ENCODE data around the gene SMARCC1. TPM values are rescaled to one million over a fixed set of nuclear protein-coding genes. Genes with fewer than 3 reads are reported as not detected.

Gene SMARCC1
- total and polyA plus RNA-seq, 2 of the 4 experiments (the other 2 are of a cell fraction): 18.6 to 39.6 TPM

DNA sequence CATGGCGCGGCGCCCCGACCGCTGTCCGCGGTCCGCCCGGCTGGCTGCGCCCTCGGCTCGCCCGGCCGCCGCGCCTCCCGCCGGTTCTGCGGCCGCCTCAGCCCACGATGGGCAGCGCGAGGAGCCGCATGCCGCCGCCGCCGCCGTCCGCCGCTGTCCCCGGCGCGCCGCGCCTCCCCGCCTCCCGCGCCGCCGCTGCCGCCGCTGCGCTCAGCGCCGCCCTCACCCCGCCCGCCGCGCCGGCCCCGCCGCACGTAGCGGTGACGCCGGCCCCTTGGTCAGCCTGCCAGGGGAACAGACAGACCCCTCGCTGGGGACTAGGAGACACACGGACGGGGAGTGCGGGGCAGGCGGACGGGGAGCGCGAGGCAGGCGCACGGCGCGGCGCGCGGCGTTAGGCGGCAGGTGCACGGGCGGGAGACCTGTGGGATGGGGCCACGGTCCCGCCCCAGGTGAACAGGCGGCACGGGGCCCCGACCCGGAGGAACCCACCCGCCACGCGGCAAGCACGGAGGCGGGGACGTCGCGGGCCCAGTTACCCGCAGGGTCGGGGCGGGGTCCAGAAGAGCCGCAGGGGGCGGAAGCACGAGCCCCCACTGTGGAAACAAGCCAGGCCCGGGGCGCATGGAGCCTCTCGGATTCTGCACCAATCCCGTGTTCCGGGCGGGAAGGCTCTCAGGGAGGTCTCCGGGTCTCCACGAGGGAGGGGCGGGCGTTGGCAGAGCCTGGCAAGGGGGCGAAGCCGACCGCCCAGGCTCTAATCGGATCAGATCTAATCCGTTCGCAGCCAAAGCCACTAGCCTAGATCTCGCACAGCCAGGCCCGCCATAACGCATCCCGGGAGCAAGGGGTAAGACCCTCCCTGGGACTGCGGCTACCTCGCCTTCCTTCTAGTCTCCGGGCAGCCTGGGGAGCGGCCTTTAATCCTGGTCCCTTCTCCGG lies 202.7 kb downstream of the SMARCC1 start, which contains the start of gene CSPG5:
CSPG5 (minus strand) TSS at position 175 of the 942 bp plus-strand sequence; CDS start at position 3, 172 bp downstream.
- ChIA-PET POLR2A (ENCODE audit: unreplicated experiment) (no interaction called here), CTCF (no interaction called here)
- H3K14ac ChIP-seq (replicated peaks; ENCODE audit: low read depth, low read length): no peak within 1 kb of the TSS
- H3K4me2 ChIP-seq (ENCODE audit: low read depth, low read length): peak within 1 kb of the TSS; percentile 82
- peak within 1 kb of the TSS; percentile 86 for H2AFZ ChIP-seq (replicated peaks; ENCODE audit: low read length, poor library complexity)
- H2BK20ac ChIP-seq (ENCODE audit: low read depth, low read length): no peak within 1 kb of the TSS
- peak; percentile 71 for ATAC-seq (ENCODE audit: low read depth)
- no peak within 1 kb of the TSS for H4K91ac ChIP-seq (ENCODE audit: insufficient read depth, low read depth, low read length)
- H2BK120ac ChIP-seq (ENCODE audit: low read depth, low read length): no peak within 1 kb of the TSS
- no peak within 1 kb of the TSS for H3K9ac ChIP-seq (ENCODE audit: low read depth, low read length)
- H3K4ac ChIP-seq (ENCODE audit: low read depth, low read length): no peak within 1 kb of the TSS
- H2AK5ac ChIP-seq (ENCODE audit: low read depth, low read length): no peak within 1 kb of the TSS
- H3K79me1 ChIP-seq (ENCODE audit: low read depth in 1 of 2, low read length in 2 of 2): no peaks in the 10 kb centered on the region
- no peak within 1 kb of the TSS for H2AK9ac ChIP-seq (replicated peaks; ENCODE audit: low read depth, low read length, poor library complexity)
- no peak within 1 kb of the TSS for H2BK5ac ChIP-seq (ENCODE audit: low read depth, low read length, poor library complexity, severe bottlenecking)
- H3K18ac ChIP-seq (ENCODE audit: low read depth, low read length): no peak within 1 kb of the TSS
- no peak within 1 kb of the TSS for H3K23ac ChIP-seq (ENCODE audit: low read depth, low read length)
- in situ Hi-C loops (cut with MboI; ENCODE audit: low sequenced_read_pairs): no loop called here
- no peak for DNase-seq
- H3K4me3 ChIP-seq (ENCODE audit: insufficient read depth, low read depth, low read length): peak within 1 kb of the TSS; percentile 48
- H3K27ac ChIP-seq (ENCODE audit: insufficient read depth, low read length): no peak within 1 kb of the TSS
- no peak for TF ChIP-seq RAD21 (IDR thresholded peaks at IDR 0.05; ENCODE audit: low read length)
- TF ChIP-seq NFE2L2 (IDR thresholded peaks at IDR 0.05; ENCODE audit: low read depth, low read length): no peak
- TF ChIP-seq, protein P1, sequence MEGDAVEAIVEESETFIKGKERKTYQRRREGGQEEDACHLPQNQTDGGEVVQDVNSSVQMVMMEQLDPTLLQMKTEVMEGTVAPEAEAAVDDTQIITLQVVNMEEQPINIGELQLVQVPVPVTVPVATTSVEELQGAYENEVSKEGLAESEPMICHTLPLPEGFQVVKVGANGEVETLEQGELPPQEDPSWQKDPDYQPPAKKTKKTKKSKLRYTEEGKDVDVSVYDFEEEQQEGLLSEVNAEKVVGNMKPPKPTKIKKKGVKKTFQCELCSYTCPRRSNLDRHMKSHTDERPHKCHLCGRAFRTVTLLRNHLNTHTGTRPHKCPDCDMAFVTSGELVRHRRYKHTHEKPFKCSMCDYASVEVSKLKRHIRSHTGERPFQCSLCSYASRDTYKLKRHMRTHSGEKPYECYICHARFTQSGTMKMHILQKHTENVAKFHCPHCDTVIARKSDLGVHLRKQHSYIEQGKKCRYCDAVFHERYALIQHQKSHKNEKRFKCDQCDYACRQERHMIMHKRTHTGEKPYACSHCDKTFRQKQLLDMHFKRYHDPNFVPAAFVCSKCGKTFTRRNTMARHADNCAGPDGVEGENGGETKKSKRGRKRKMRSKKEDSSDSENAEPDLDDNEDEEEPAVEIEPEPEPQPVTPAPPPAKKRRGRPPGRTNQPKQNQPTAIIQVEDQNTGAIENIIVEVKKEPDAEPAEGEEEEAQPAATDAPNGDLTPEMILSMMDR (conservative IDR thresholded peaks at IDR 0.05; ENCODE audit: low read depth, low read length): no peak
- no peak for TF ChIP-seq MAZ (IDR thresholded peaks at IDR 0.05; ENCODE audit: borderline replicate concordance, low read depth, low read length)
- TF ChIP-seq BHLHE40 (IDR thresholded peaks at IDR 0.05; ENCODE audit: low read depth, low read length): no peak
- TF ChIP-seq RCOR1 (IDR thresholded peaks at IDR 0.05; ENCODE audit: insufficient replicate concordance, low read length): no peak
- no peak within 1 kb of the TSS for H4K5ac ChIP-seq (ENCODE audit: low read depth, low read length)
- peaks cover 33% of the 10 kb centered on the region for H3K27me3 ChIP-seq (ENCODE audit: control insufficient read depth, insufficient read depth, low read length)
- H3K56ac ChIP-seq (ENCODE audit: extremely low read depth, insufficient read depth, low read length): no peak within 1 kb of the TSS
- intact Hi-C loops (cut with micrococcal nuclease): no loop called here
- dilution Hi-C loops (cut with HindIII; ENCODE audit: low sequenced_read_pairs, unreplicated experiment): no loop called here
- H4K20me1 ChIP-seq (ENCODE audit: insufficient read depth, low read length): peaks cover 6% of the 10 kb centered on the region
- no peaks in the 10 kb centered on the region; the same call in none of the 2 replicates for H3K9me1 ChIP-seq (ENCODE audit: insufficient read depth, low read length)
- H2BK15ac ChIP-seq (ENCODE audit: low read depth, low read length): no peak within 1 kb of the TSS
- no peak within 1 kb of the TSS for H4K8ac ChIP-seq (ENCODE audit: low read depth in 2 of 2, low read length in 2 of 2)
- H3K9me3 ChIP-seq (ENCODE audit: control insufficient read depth, insufficient read depth, low read length): no peaks in the 10 kb centered on the region
- no TSS peak for BruUV-seq (replicated peaks)
- no peaks in the 10 kb centered on the region for H3K36me3 ChIP-seq (ENCODE audit: control insufficient read depth, insufficient read depth, low read length)
- no peaks in the 10 kb centered on the region for H3K4me1 ChIP-seq (ENCODE audit: control insufficient read depth, insufficient read depth, low read length)
- 5% methylated on average over 69 of the region's 121 CpGs; no CpG with 5 or more reads in 1 of the 2 experiments for WGBS, 2 experiments (ENCODE audit: extremely low coverage in 2 of 2, insufficient read length in 1 of 2)
